ENCODE data around the gene BCL10. TPM values are rescaled to one million over a fixed set of nuclear protein-coding genes. Genes with fewer than 3 reads are reported as not detected.

The BCL10 gene
- total RNA-seq, 4 donors from 2014 or later, result 34.2 to 65.5 (median 56.5) TPM

- 100% methylated on average over 1 of the region's 1 CpG for WGBS, 2 donors (ENCODE audit: low coverage in 1 of 2)
- in situ Hi-C loops (cut with MboI; ENCODE audit: low pct_ligation_motif_present in 1 of 4, low pct_unique_long_range_greater_than_20kb in 1 of 4, low sequenced_read_pairs in 3 of 4) (loop anchor here (10.0 to 25.0 kb wide), 7 partner anchors 169 to 844 kb away; partner anchors contain the start of genes CCN1 (in 4 of the 4) and COL24A1 (in 1 of the 4)), intact Hi-C loops (cut with DNase I; ENCODE audit: low total_unique reads) (no loop called here)
- H3K36me3 ChIP-seq, result no peaks in the 10 kb centered on the region
- no peak for DNase-seq
- no peaks in the 10 kb centered on the region for H3K27me3 ChIP-seq
- peaks cover 0 to 12% (median 6%) of the 10 kb centered on the region in 4 donors for H3K4me1 ChIP-seq
- no peak overlapping the region for H3K4me3 ChIP-seq
- no peaks in the 10 kb centered on the region for H3K9me3 ChIP-seq
- TF ChIP-seq CTCF (IDR thresholded peaks at IDR 0.05), result no peak
- TF ChIP-seq EP300 (IDR thresholded peaks at IDR 0.05; ENCODE audit: low read depth), result no peak
- TF ChIP-seq POLR2AphosphoS5 (IDR thresholded peaks at IDR 0.05), result no peak
- TF ChIP-seq POLR2A (IDR thresholded peaks at IDR 0.05), result no peak
- H3K27ac ChIP-seq, result no peak overlapping the region
Measured at GRCh38 chr1:85318217-85318616, 41.8 kb upstream of the BCL10 start.

- in situ Hi-C loops (cut with MboI; ENCODE audit: low pct_ligation_motif_present in 1 of 4, low pct_unique_long_range_greater_than_20kb in 1 of 4, low sequenced_read_pairs in 3 of 4) (loop anchor here (10.0 to 25.0 kb wide), 7 partner anchors 170 to 845 kb away; partner anchors contain the start of genes CCN1 (in 4 of the 4) and COL24A1 (in 1 of the 4)), intact Hi-C loops (cut with DNase I; ENCODE audit: low total_unique reads) (no loop called here)
- TF ChIP-seq EP300 (IDR thresholded peaks at IDR 0.05; ENCODE audit: low read depth), result no peak
- TF ChIP-seq POLR2A (IDR thresholded peaks at IDR 0.05), result no peak
- TF ChIP-seq CTCF (IDR thresholded peaks at IDR 0.05), result no peak
- no peak for TF ChIP-seq POLR2AphosphoS5 (IDR thresholded peaks at IDR 0.05)
- no peak overlapping the region for H3K27ac ChIP-seq
- no peak overlapping the region for H3K4me3 ChIP-seq
- no peaks in the 10 kb centered on the region for H3K36me3 ChIP-seq
- H3K4me1 ChIP-seq, result peaks cover 0 to 12% (median 6%) of the 10 kb centered on the region in 4 donors
- no peak for DNase-seq
- 60 to 77% methylated on average over 5 of the region's 5 CpGs for WGBS, 2 donors (ENCODE audit: low coverage in 1 of 2)
- H3K9me3 ChIP-seq, result no peaks in the 10 kb centered on the region
- no peaks in the 10 kb centered on the region for H3K27me3 ChIP-seq
Measured at GRCh38 chr1:85317560-85317959, 41.1 kb upstream of the BCL10 start.

GRCh38 chr1:85316321-85316720 lies 39.9 kb upstream of the BCL10 start:
- WGBS, 2 donors (ENCODE audit: low coverage in 1 of 2), result 97 to 100% methylated on average over 2 of the region's 2 CpGs
- DNase-seq, result no peak
- TF ChIP-seq POLR2A (IDR thresholded peaks at IDR 0.05), result no peak
- no peak for TF ChIP-seq CTCF (IDR thresholded peaks at IDR 0.05)
- H3K9me3 ChIP-seq, result no peaks in the 10 kb centered on the region
- H3K4me1 ChIP-seq, result peaks cover 0 to 12% (median 6%) of the 10 kb centered on the region in 4 donors
- no peaks in the 10 kb centered on the region for H3K36me3 ChIP-seq
- intact Hi-C loops (cut with DNase I; ENCODE audit: low total_unique reads), result no loop called here
- no peak overlapping the region for H3K27ac ChIP-seq
- H3K27me3 ChIP-seq, result no peaks in the 10 kb centered on the region
- no peak overlapping the region for H3K4me3 ChIP-seq
- in situ Hi-C loops (cut with MboI; ENCODE audit: low pct_ligation_motif_present in 1 of 4, low pct_unique_long_range_greater_than_20kb in 1 of 4, low sequenced_read_pairs in 3 of 4), result loop anchor here (10.0 to 25.0 kb wide), 7 partner anchors 171 to 846 kb away; partner anchors contain the start of genes CCN1 (in 4 of the 4) and COL24A1 (in 1 of the 4)

GRCh38 chr1:85315789-85316188 lies 39.4 kb upstream of the BCL10 start:
- H3K36me3 ChIP-seq, result no peaks in the 10 kb centered on the region
- TF ChIP-seq EP300 (IDR thresholded peaks at IDR 0.05; ENCODE audit: low read depth), result no peak
- no peak for TF ChIP-seq CTCF (IDR thresholded peaks at IDR 0.05)
- TF ChIP-seq POLR2AphosphoS5 (IDR thresholded peaks at IDR 0.05), result no peak
- TF ChIP-seq POLR2A (IDR thresholded peaks at IDR 0.05), result no peak
- WGBS, 2 donors (ENCODE audit: low coverage in 1 of 2), result 76 to 92% methylated on average over 8 of the region's 8 CpGs
- no peaks in the 10 kb centered on the region for H3K27me3 ChIP-seq
- H3K27ac ChIP-seq, result no peak overlapping the region
- no peak overlapping the region for H3K4me3 ChIP-seq
- DNase-seq, result no peak
- in situ Hi-C loops (cut with MboI; ENCODE audit: low pct_ligation_motif_present in 1 of 4, low pct_unique_long_range_greater_than_20kb in 1 of 4, low sequenced_read_pairs in 3 of 4) (loop anchor here (10.0 to 25.0 kb wide), 7 partner anchors 172 to 847 kb away; partner anchors contain the start of genes CCN1 (in 4 of the 4) and COL24A1 (in 1 of the 4)), intact Hi-C loops (cut with DNase I; ENCODE audit: low total_unique reads) (no loop called here)
- H3K9me3 ChIP-seq, result no peaks in the 10 kb centered on the region
- H3K4me1 ChIP-seq, result peaks cover 0 to 12% (median 6%) of the 10 kb centered on the region in 4 donors

Data from transverse colon (tissue), 4 donors.